Aorta (tissue), 5 donors: ENCODE data around the gene ST3GAL2. TPM values are rescaled to one million over a fixed set of nuclear protein-coding genes. Genes with fewer than 3 reads are reported as not detected.

Experiments
- ATAC-seq: fragments of 200-7000 bp; cut with Tn5 transposase; one replicate; pipeline ENCODE4 v1.9.1; 2022; ENCODE audit warnings: moderate library complexity; ENCODE audit not compliant: low FRiP score
- DNase-seq, 2 donors: peaks; one replicate each; pipeline ENCODE4 v3.0.0-alpha.2; 2020
- H3K27ac ChIP-seq, 2 donors: one replicate each; pipeline ENCODE4 v1.5.1; 2013; ENCODE audit warnings: low read length in 2 of 2, mild to moderate bottlenecking in 2 of 2, moderate library complexity in 2 of 2, control low read depth in 1 of 2, inconsistent platforms in 1 of 2, low read depth in 1 of 2
- H3K27me3 ChIP-seq, 2 donors: one replicate each; pipeline ENCODE4 v1.6.1; 2013; ENCODE audit warnings: control low read depth in 1 of 2, low read length in 1 of 2, mild to moderate bottlenecking in 1 of 2, moderate library complexity in 1 of 2; ENCODE audit not compliant: insufficient read depth in 2 of 2, control insufficient read depth in 1 of 2
- H3K36me3 ChIP-seq, 2 donors: one replicate each; pipeline ENCODE4 v1.6.1; 2013; ENCODE audit warnings: control low read depth in 1 of 2, low read length in 1 of 2, mild to moderate bottlenecking in 1 of 2; ENCODE audit not compliant: insufficient read depth in 2 of 2, control insufficient read depth in 1 of 2
- H3K4me1 ChIP-seq, 2 donors: one replicate each; pipeline ENCODE4 v1.6.1; 2013; ENCODE audit warnings: low read length in 2 of 2, control low read depth in 1 of 2, mild to moderate bottlenecking in 1 of 2, moderate library complexity in 1 of 2; ENCODE audit not compliant: insufficient read depth in 2 of 2, control insufficient read depth in 1 of 2
- H3K4me3 ChIP-seq, 2 donors: one replicate each; pipeline ENCODE4 v1.5.1; 2013; ENCODE audit warnings: low read length in 2 of 2, control low read depth in 1 of 2, mild to moderate bottlenecking in 1 of 2
- H3K9me3 ChIP-seq: one replicate; pipeline ENCODE4 v1.6.1; 2013; ENCODE audit warnings: mild to moderate bottlenecking, low read length; ENCODE audit not compliant: control insufficient read depth
- WGBS, 2 donors: extraction: QIAGEN DNeasy Blood & Tissue Kit; methylation state at CpG; one replicate each; pipeline ENCODE4 v1.1.7; 2013; 5-methylcytosine and 5-hydroxymethylcytosine counted together
- intact Hi-C, 2 donors: fragments of 100-400 bp; cut with DNase I; formaldehyde crosslinking; loops; one replicate each; pipeline versions ENCODE4 v1.14.2 to v1.15.0; 2022
- polyA plus RNA-seq, 2 donors: library from polyadenylated mRNA; stranded (reverse); fragments of 200-250 nt; gene quantifications; one replicate each; pipeline ENCODE4 v1.2.3, GENCODE V29; 2013
- total RNA-seq, 2 donors: library from RNA; stranded (reverse); fragmentation: NEBNext Ultra II Directional; extraction: Animal tissue kit (Norgen Biotek cat#: 25700); gene quantifications; one replicate each; pipeline ENCODE4 v1.2.1, GENCODE V29; 2021
- donor health status: healthy with polysubstance abuse.
- donor health status: Bipolar disorder and iron deficiency.
- donor health status: DM: no; HTN: no; CAD: no.
- donor health status: DM: no; HTN: no; CAD: no.
- donor health status: DM: yes; HTN: yes; CAD: no.

ST3GAL2 gene
- total and polyA plus RNA-seq, 4 donors: 4.1 to 39.5 (median 18.4) TPM

- DNase-seq: no peak
- Histone ChIP-seq H3K4me3 (no peak overlapping the region), H3K4me1 (no peaks in the 10 kb centered on the region), H3K27ac (no peak overlapping the region), H3K9me3 (no peaks in the 10 kb centered on the region), H3K27me3 (no peaks in the 10 kb centered on the region), H3K36me3 (peaks cover 0 to 9% of the 10 kb centered on the region in 2 donors)
- WGBS, 2 donors: 45 to 53% methylated on average over 9 of the region's 9 CpGs
- peak; percentile 56 for ATAC-seq
- intact Hi-C loops: no loop called here
These were observed 107.1 kb downstream of the ST3GAL2 start for GRCh38 chr16:70331588-70332358.

GRCh38 chr16:70331091-70331490, 107.8 kb downstream of the ST3GAL2 start:
- Histone ChIP-seq H3K4me1 (no peaks in the 10 kb centered on the region), H3K27ac (no peak overlapping the region), H3K9me3 (no peaks in the 10 kb centered on the region), H3K27me3 (no peaks in the 10 kb centered on the region), H3K36me3 (peaks cover 0 to 9% of the 10 kb centered on the region in 2 donors), H3K4me3 (no peak overlapping the region)
- WGBS, 2 donors: 82 to 86% methylated on average over 1 of the region's 1 CpG
- ATAC-seq: no peak
- intact Hi-C loops: no loop called here
- no peak for DNase-seq

Other genes starting within 250 kb of the ST3GAL2 start
- 10 to 100 TPM; 13.4 to 20.0 TPM for gene EXOSC6, start 187.2 kb downstream of the ST3GAL2 start, total RNA-seq
- gene EXOSC6, start 187.2 kb downstream of the ST3GAL2 start, polyA plus RNA-seq: 10 to 100 TPM in 1 of 2 donors, 1 to 10 TPM in 1; 4.1 to 11.7 TPM
- gene AARS1, start 149.6 kb downstream of the ST3GAL2 start, total RNA-seq: 10 to 100 TPM; 60.0 to 64.2 TPM
- 10 to 100 TPM; 19.5 to 40.3 TPM for gene AARS1, start 149.6 kb downstream of the ST3GAL2 start, polyA plus RNA-seq
- 10 to 100 TPM; 19.4 to 28.0 TPM for gene DDX19B, start 139.9 kb downstream of the ST3GAL2 start, total RNA-seq
- gene DDX19B, start 139.9 kb downstream of the ST3GAL2 start, polyA plus RNA-seq: 10 to 100 TPM; 13.8 to 29.7 TPM
- gene DDX19A, start 92.2 kb downstream of the ST3GAL2 start, total RNA-seq: 10 to 100 TPM; 32.9 to 36.7 TPM
- gene DDX19A, start 92.2 kb downstream of the ST3GAL2 start, polyA plus RNA-seq: 10 to 100 TPM; 12.1 to 31.1 TPM
- gene FCSK, start 15.5 kb upstream of the ST3GAL2 start, total RNA-seq: 10 to 100 TPM; 11.0 to 14.8 TPM
- 10 to 100 TPM in 1 of 2 donors, 1 to 10 TPM in 1; 5.4 to 21.2 TPM for gene FCSK, start 15.5 kb upstream of the ST3GAL2 start, polyA plus RNA-seq
- 10 to 100 TPM; 35.7 to 44.6 TPM for gene COG4, start 84.5 kb upstream of the ST3GAL2 start, total RNA-seq
- gene COG4, start 84.5 kb upstream of the ST3GAL2 start, polyA plus RNA-seq: 10 to 100 TPM; 18.2 to 96.2 TPM
- 100 to 1,000 TPM; 137 to 175 TPM for gene SF3B3, start 84.7 kb upstream of the ST3GAL2 start, total RNA-seq
- gene SF3B3, start 84.7 kb upstream of the ST3GAL2 start, polyA plus RNA-seq: 10 to 100 TPM; 15.3 to 55.2 TPM
- 10 to 100 TPM; 14.2 to 21.9 TPM for gene IL34, start 207.5 kb upstream of the ST3GAL2 start, total RNA-seq
- gene IL34, start 207.5 kb upstream of the ST3GAL2 start, polyA plus RNA-seq: 10 to 100 TPM; 19.4 to 98.6 TPM
- 10 to 100 TPM; 65.7 to 87.4 TPM for gene MTSS2, start 247.0 kb upstream of the ST3GAL2 start, total RNA-seq
- 10 to 100 TPM; 22.0 to 33.4 TPM for gene MTSS2, start 247.0 kb upstream of the ST3GAL2 start, polyA plus RNA-seq